ENCODE results near the gene FCER1G.

DNA sequence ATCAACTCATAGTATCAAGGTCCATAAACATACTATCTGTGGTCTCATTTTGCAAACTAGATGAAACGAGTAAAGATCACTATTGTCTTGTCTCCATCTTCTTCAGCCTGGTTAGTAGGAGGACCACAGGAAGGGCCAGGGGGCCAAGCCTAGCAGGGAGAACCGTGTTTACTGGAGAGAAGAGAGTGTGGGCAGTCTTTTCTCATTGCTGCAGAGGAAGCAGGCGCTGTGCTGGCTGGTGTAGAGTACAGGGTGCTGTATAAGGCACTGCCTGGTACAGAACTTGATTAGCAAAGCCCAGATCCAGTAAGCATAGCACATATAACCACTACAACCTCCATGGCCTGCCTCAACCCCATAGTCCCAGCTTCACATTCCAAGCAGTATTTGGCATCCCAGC, 27.8 kb upstream of the FCER1G start:
- no peak for TF ChIP-seq GATA2 (IDR thresholded peaks at IDR 0.05; ENCODE audit: low read depth, low read length)
- TF ChIP-seq GATA3 (IDR thresholded peaks at IDR 0.05; ENCODE audit: low read depth, low read length): no peak
